Measurements from ENCODE around the gene BORCS8.

GRCh38 chr19:19226204-19226603 lies 34.3 kb upstream of the BORCS8 start:
- no peak for TF ChIP-seq EZH2 (IDR thresholded peaks at IDR 0.05; ENCODE audit: insufficient read depth, low read length)
- TF ChIP-seq, protein P1, sequence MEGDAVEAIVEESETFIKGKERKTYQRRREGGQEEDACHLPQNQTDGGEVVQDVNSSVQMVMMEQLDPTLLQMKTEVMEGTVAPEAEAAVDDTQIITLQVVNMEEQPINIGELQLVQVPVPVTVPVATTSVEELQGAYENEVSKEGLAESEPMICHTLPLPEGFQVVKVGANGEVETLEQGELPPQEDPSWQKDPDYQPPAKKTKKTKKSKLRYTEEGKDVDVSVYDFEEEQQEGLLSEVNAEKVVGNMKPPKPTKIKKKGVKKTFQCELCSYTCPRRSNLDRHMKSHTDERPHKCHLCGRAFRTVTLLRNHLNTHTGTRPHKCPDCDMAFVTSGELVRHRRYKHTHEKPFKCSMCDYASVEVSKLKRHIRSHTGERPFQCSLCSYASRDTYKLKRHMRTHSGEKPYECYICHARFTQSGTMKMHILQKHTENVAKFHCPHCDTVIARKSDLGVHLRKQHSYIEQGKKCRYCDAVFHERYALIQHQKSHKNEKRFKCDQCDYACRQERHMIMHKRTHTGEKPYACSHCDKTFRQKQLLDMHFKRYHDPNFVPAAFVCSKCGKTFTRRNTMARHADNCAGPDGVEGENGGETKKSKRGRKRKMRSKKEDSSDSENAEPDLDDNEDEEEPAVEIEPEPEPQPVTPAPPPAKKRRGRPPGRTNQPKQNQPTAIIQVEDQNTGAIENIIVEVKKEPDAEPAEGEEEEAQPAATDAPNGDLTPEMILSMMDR (IDR thresholded peaks at IDR 0.05; ENCODE audit: insufficient read depth, low read depth, low read length) = no peak

All from astrocyte (in vitro differentiated cells and primary cell).